Chondrocyte (in vitro differentiated cells): ENCODE results near the gene TNIK. TPM values are rescaled to one million over a fixed set of nuclear protein-coding genes. Genes with fewer than 3 reads are reported as not detected.

Source experiments
- DNase-seq: peaks from one replicate; pipeline ENCODE4 v3.0.0; 2021; ENCODE audit warnings: mixed read lengths, low spot score
- H3K27ac Mint-ChIP-seq: one replicate; pipeline ENCODE4 v1.8.0; 2021; ENCODE audit warnings: mild to moderate bottlenecking, moderate library complexity, mixed read lengths; ENCODE audit not compliant: unreplicated experiment
- H3K27me3 Mint-ChIP-seq: 2 replicates; pipeline ENCODE4 v1.8.0; 2021; ENCODE audit warnings: low read depth, mixed read lengths
- H3K36me3 Mint-ChIP-seq: 2 replicates; pipeline ENCODE4 v1.8.0; 2021; ENCODE audit warnings: low read depth, mixed read lengths
- H3K4me1 Mint-ChIP-seq: 2 replicates; pipeline ENCODE4 v1.8.0; 2021; ENCODE audit warnings: low read depth, mild to moderate bottlenecking, mixed read lengths
- H3K4me3 Mint-ChIP-seq: one replicate; pipeline ENCODE4 v1.8.0; 2021; ENCODE audit warnings: mild to moderate bottlenecking, moderate library complexity, mixed read lengths; ENCODE audit not compliant: unreplicated experiment
- H3K9me3 Mint-ChIP-seq: 2 replicates; pipeline ENCODE4 v1.8.0; 2021; ENCODE audit warnings: low read depth, mixed read lengths
- CTCF ChIP-seq: fragments of 200-600 bp; sonication (generic); IDR thresholded peaks from 2 replicates; pipeline ENCODE4 v1.5.0; 2021; ENCODE audit warnings: antibody characterized with exemption, mild to moderate bottlenecking, moderate library complexity
- total RNA-seq: library from RNA; stranded (reverse); gene quantifications from 3 replicates; pipeline ENCODE4 v1.2.1, GENCODE V29; 2021

Gene TNIK
- total RNA-seq, 1 donor from 2014 or later: 17.5 TPM

GRCh38 chr3:171282041-171282440, 178.2 kb downstream of the TNIK start:
- H3K4me1 Mint-ChIP-seq: peaks cover 65% of the 10 kb centered on the region
- H3K27ac Mint-ChIP-seq: peak overlapping the region; percentile 95
- no peaks in the 10 kb centered on the region for H3K27me3 Mint-ChIP-seq
- DNase-seq: no peak
- no peak for TF ChIP-seq CTCF
- H3K9me3 Mint-ChIP-seq: no peaks in the 10 kb centered on the region
- peak overlapping the region; percentile 31 for H3K4me3 Mint-ChIP-seq
- H3K36me3 Mint-ChIP-seq: no peaks in the 10 kb centered on the region

GRCh38 chr3:171281256-171281992, 178.8 kb downstream of the TNIK start:
- TF ChIP-seq CTCF: no peak
- no peak overlapping the region for H3K4me3 Mint-ChIP-seq
- no peaks in the 10 kb centered on the region for H3K36me3 Mint-ChIP-seq
- H3K9me3 Mint-ChIP-seq: no peaks in the 10 kb centered on the region
- DNase-seq: no peak
- H3K27me3 Mint-ChIP-seq: no peaks in the 10 kb centered on the region
- H3K27ac Mint-ChIP-seq: peak overlapping the region; percentile 95
- H3K4me1 Mint-ChIP-seq: peaks cover 58% of the 10 kb centered on the region

- TF ChIP-seq CTCF: no peak
- Mint-ChIP-seq H3K4me1 (peaks cover 44% of the 10 kb centered on the region), H3K4me3 (no peak overlapping the region), H3K9me3 (peaks cover 3% of the 10 kb centered on the region), H3K36me3 (no peaks in the 10 kb centered on the region), H3K27ac (no peak overlapping the region), H3K27me3 (no peaks in the 10 kb centered on the region)
- no peak for DNase-seq
These were observed 180.2 kb downstream of the TNIK start for GRCh38 chr3:171279972-171280371.

GRCh38 chr3:171278299-171278590, 182.0 kb downstream of the TNIK start:
- peaks cover 8% of the 10 kb centered on the region for H3K9me3 Mint-ChIP-seq
- no peak for DNase-seq
- TF ChIP-seq CTCF: no peak
- H3K4me3 Mint-ChIP-seq: no peak overlapping the region
- H3K27ac Mint-ChIP-seq: no peak overlapping the region
- peaks cover 1% of the 10 kb centered on the region for H3K36me3 Mint-ChIP-seq
- H3K4me1 Mint-ChIP-seq: peaks cover 33% of the 10 kb centered on the region
- H3K27me3 Mint-ChIP-seq: no peaks in the 10 kb centered on the region

GRCh38 chr3:171277456-171278298, 182.5 kb downstream of the TNIK start:
- Mint-ChIP-seq H3K36me3 (peaks cover 1% of the 10 kb centered on the region), H3K4me3 (no peak overlapping the region), H3K27me3 (no peaks in the 10 kb centered on the region), H3K27ac (no peak overlapping the region), H3K9me3 (peaks cover 8% of the 10 kb centered on the region), H3K4me1 (peaks cover 27% of the 10 kb centered on the region)
- no peak for DNase-seq
- no peak for TF ChIP-seq CTCF
